Thymus (tissue), 11 donors: ENCODE measurements around the gene MAPK8IP3. TPM values are rescaled to one million over a fixed set of nuclear protein-coding genes. Genes with fewer than 3 reads are reported as not detected.

Experiments
- DNase-seq, 9 donors: peaks; one replicate each; pipeline ENCODE4 v3.0.0-alpha.2; 2013; ENCODE audit warnings: low spot score in 9 of 9, low read depth in 6 of 9, missing footprints in 1 of 9
- H3K27ac ChIP-seq, 2 donors: one replicate each; pipeline ENCODE4 v1.5.1; 2013; ENCODE audit warnings: control low read depth in 1 of 2, low read depth in 1 of 2, low read length in 1 of 2, mild to moderate bottlenecking in 1 of 2, moderate library complexity in 1 of 2
- H3K27me3 ChIP-seq, 2 donors: one replicate each; pipeline ENCODE4 v1.5.1; 2013; ENCODE audit warnings: low read length in 1 of 2; ENCODE audit not compliant: control insufficient read depth in 2 of 2, insufficient read depth in 1 of 2
- H3K36me3 ChIP-seq, 2 donors: one replicate each; pipeline ENCODE4 v1.5.1; 2013; ENCODE audit warnings: low read length in 1 of 2, mild to moderate bottlenecking in 1 of 2, moderate library complexity in 1 of 2; ENCODE audit not compliant: control insufficient read depth in 2 of 2, insufficient read depth in 2 of 2
- H3K4me1 ChIP-seq, 2 donors: one replicate each; pipeline ENCODE4 v1.5.1; 2013; ENCODE audit warnings: low read length in 2 of 2; ENCODE audit not compliant: control insufficient read depth in 2 of 2, insufficient read depth in 2 of 2
- H3K4me3 ChIP-seq, 2 donors: one replicate each; pipeline ENCODE4 v1.5.1; 2013; ENCODE audit warnings: low read length in 2 of 2, control low read depth in 1 of 2, mild to moderate bottlenecking in 1 of 2
- H3K9me3 ChIP-seq, 2 donors: one replicate each; pipeline ENCODE4 v1.5.1; 2013; ENCODE audit warnings: low read length in 1 of 2, mild to moderate bottlenecking in 1 of 2; ENCODE audit not compliant: control insufficient read depth in 2 of 2, insufficient read depth in 1 of 2
- WGBS: extraction: QIAGEN DNeasy Blood & Tissue Kit; methylation state at CpG from one replicate; pipeline ENCODE4 v1.1.7; 2013; 5-methylcytosine and 5-hydroxymethylcytosine counted together
- polyA plus RNA-seq: library from polyadenylated mRNA; stranded (reverse); fragments of 200-250 nt; gene quantifications from one replicate; pipeline ENCODE4 v1.2.3, GENCODE V29; 2013
- total RNA-seq: library from RNA; stranded (reverse); fragments of 120-200 nt; gene quantifications from one replicate; pipeline ENCODE4 v1.2.4, GENCODE V29; 2013
- donor health status: healthy.

Gene MAPK8IP3
- total and polyA plus RNA-seq, 2 donors: 36.0 to 129 TPM

DNA sequence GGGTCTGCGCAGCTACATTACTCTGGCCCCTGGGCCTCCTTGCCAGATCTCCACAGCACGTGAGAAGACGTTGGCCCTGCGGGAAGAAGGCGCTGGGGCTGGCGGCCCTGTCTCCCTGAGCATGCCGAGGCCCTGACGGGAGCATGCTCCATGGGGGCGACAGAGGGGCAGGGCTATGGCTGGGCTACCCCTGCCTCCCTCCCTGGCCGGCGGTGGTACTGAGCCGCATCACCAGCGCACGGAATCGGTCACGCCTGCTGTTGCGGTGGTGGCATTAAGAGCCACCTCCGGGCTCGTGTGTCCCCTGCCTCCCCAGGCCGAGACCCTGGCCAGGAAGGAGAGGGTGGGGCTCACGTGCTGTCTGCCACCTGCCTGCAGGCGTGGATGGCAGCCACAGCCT is 28.1 kb downstream of the MAPK8IP3 start:
- WGBS: 98% methylated on average over 22 of the region's 22 CpGs
- Histone ChIP-seq H3K9me3 (peaks cover 4 to 42% of the 10 kb centered on the region in 2 donors), H3K27ac (no peak overlapping the region), H3K27me3 (no peaks in the 10 kb centered on the region), H3K4me3 (no peak overlapping the region), H3K36me3 (peaks cover 43 to 53% of the 10 kb centered on the region in 2 donors), H3K4me1 (no peaks in the 10 kb centered on the region)
- no peak for DNase-seq

DNA sequence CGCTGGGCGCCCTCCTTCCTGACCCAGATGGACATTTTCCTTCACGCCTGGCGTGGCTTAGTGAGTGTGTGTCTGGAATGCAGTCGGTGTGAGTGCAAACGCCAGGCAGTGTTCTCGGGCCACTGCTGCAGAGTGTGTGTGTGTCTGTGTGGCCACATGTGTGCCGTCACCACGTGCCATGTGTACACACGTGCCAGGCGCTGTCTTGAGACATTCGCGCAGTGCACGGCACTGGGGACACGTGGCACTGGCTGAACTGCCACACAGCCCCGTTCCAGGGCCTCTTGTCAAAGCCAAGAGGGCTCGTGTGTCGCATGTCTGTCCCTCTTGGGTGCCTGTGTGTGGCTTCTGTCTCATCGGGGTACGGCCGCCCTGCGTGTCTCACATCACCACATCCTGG is 28.8 kb downstream of the MAPK8IP3 start:
- H3K27me3 ChIP-seq: no peaks in the 10 kb centered on the region
- peaks cover 6 to 49% of the 10 kb centered on the region in 2 donors for H3K9me3 ChIP-seq
- 98% methylated on average over 22 of the region's 22 CpGs for WGBS
- no peak overlapping the region for H3K4me3 ChIP-seq
- no peak overlapping the region for H3K27ac ChIP-seq
- DNase-seq: no peak
- H3K4me1 ChIP-seq: no peaks in the 10 kb centered on the region
- peaks cover 38 to 47% of the 10 kb centered on the region in 2 donors for H3K36me3 ChIP-seq

GRCh38 chr16:1740234-1740633 is 34.2 kb downstream of the MAPK8IP3 start:
- H3K27me3 ChIP-seq: no peaks in the 10 kb centered on the region
- no peak overlapping the region for H3K4me3 ChIP-seq
- no peaks in the 10 kb centered on the region for H3K4me1 ChIP-seq
- DNase-seq: no peak
- H3K9me3 ChIP-seq: peaks cover 4 to 42% of the 10 kb centered on the region in 2 donors
- WGBS: 98% methylated on average over 33 of the region's 33 CpGs
- no peak overlapping the region for H3K27ac ChIP-seq
- H3K36me3 ChIP-seq: peaks cover 25 to 40% of the 10 kb centered on the region in 2 donors

DNA sequence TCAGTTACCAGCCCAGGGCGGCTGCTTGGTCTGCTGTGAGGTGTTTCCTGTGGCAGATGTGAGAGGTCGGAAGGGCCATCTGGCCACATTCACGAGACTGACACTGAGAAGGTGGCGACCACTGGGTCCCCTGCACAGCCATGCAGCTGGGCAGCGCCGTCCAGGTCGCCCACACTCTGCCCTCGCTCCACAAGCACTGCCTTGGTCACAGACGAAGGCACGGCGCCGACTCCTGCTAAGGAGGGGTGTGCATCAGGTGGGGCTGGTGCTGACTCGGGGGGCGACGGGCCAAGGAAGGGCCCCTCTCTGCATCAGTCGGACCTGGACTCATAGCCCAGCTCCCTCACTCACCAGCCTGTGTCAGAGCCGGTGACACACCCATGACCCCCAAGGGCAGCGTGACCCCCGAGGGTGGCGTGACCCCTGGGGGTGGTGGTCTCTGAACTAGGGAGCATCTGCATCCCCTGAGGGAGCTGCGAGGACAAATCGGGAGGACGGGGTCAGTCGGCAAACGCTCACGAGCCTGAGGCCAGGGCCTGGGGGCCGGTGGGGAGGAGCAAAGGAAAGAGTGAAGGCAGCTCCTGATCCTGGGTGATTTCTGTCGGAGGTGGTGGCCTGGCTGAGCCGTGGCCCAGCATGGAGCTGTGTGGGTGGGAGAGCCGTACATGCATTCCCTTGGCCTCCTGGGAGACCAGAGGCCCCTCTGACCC is 34.9 kb downstream of the MAPK8IP3 start:
- no peak overlapping the region for H3K27ac ChIP-seq
- H3K9me3 ChIP-seq: peaks cover 3 to 35% of the 10 kb centered on the region in 2 donors
- DNase-seq: no peak
- no peaks in the 10 kb centered on the region for H3K4me1 ChIP-seq
- 98% methylated on average over 30 of the region's 30 CpGs for WGBS
- H3K36me3 ChIP-seq: peaks cover 25 to 46% of the 10 kb centered on the region in 2 donors
- H3K4me3 ChIP-seq: no peak overlapping the region
- H3K27me3 ChIP-seq: no peaks in the 10 kb centered on the region

DNA sequence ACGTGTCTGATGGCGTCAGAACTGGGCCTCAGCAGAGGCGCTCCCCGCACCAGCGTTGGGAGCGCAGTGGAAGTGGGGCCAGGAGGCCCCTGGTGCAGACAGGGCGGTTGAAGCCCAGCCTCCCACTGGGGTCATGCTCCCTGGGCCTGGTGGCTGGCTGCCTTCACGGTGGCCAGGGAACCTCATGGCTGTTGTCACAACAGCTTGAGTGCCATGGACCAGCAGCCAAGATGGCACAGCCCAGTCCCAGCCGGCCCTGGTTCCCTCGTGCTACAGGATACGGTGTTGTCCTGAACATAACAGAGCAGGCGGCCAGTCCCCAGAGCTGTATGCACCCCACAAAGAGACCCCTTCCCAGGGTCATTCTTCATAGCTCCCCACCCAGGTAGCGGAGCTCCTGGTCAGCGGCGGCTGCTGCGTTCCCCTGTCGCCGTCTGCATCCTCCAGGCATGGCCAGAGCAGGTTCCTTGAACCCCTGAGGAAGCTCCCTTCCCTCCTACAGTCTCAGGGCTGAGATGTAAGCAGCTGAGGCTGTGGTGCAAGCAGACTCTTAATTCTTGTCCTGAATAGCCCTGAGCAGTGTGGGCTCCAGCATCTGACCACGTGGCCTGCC is 35.7 kb downstream of the MAPK8IP3 start:
- Histone ChIP-seq H3K27me3 (no peaks in the 10 kb centered on the region), H3K4me1 (no peaks in the 10 kb centered on the region), H3K27ac (no peak overlapping the region), H3K4me3 (no peak overlapping the region), H3K9me3 (peaks cover 3 to 30% of the 10 kb centered on the region in 2 donors), H3K36me3 (peaks cover 25 to 50% of the 10 kb centered on the region in 2 donors)
- WGBS: 97% methylated on average over 19 of the region's 19 CpGs
- DNase-seq: no peak

GRCh38 chr16:1743376-1744337 is 37.7 kb downstream of the MAPK8IP3 start:
- WGBS: 96% methylated on average over 32 of the region's 32 CpGs
- Histone ChIP-seq H3K4me3 (no peak overlapping the region), H3K27ac (no peak overlapping the region), H3K4me1 (no peaks in the 10 kb centered on the region), H3K36me3 (peaks cover 41 to 70% of the 10 kb centered on the region in 2 donors), H3K9me3 (peaks cover 3 to 12% of the 10 kb centered on the region in 2 donors), H3K27me3 (no peaks in the 10 kb centered on the region)
- DNase-seq: no peak

- Histone ChIP-seq H3K27me3 (no peaks in the 10 kb centered on the region), H3K36me3 (peaks cover 48 to 78% of the 10 kb centered on the region in 2 donors), H3K9me3 (peaks cover under 1 to 5% of the 10 kb centered on the region in 2 donors), H3K4me3 (no peak overlapping the region), H3K4me1 (no peaks in the 10 kb centered on the region), H3K27ac (no peak overlapping the region)
- 97% methylated on average over 24 of the region's 24 CpGs for WGBS
- DNase-seq: no peak
These were observed 38.4 kb downstream of the MAPK8IP3 start for GRCh38 chr16:1744338-1744840.

DNA sequence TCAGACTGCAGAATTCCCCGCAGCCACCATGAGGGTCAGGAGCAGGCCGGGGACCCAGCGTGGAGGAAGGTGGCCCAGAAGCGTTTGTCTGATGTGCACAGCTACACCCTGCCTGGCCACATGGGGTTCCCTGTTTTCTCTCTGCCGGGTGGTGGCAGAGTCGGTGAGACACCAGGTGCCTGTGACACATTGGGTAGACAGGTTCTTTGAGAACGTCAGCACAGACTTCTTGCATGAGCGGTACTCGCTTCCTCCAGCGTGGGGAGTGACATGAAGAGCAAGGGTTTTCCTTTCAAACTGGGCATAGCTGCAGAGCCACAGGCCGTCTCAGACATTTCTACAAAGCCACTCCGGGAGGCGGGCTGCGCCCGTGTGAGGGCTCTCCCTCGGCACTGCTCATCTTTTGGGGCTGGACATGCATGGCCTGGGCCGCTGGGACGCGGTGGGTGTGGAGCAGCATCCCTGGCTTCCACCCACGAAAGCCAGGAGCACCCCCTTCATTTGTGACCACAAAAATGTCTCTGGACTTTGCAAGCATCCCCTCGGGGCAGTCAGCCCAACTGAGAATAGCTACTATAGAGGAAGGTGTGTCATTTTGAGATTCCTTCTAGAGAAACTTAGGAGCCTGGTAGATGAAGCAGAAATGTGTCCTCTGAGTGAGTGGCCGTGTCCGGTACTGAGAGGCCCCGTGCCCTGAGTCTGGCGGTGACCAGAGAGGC is 39.3 kb downstream of the MAPK8IP3 start:
- DNase-seq: no peak
- WGBS: 93% methylated on average over 25 of the region's 25 CpGs
- Histone ChIP-seq H3K36me3 (peaks cover 53 to 80% of the 10 kb centered on the region in 2 donors), H3K4me3 (no peak overlapping the region), H3K27me3 (no peaks in the 10 kb centered on the region), H3K4me1 (no peaks in the 10 kb centered on the region), H3K9me3 (no peaks in the 10 kb centered on the region), H3K27ac (no peak overlapping the region)
